HG02870 (cell line): Measurements from ENCODE around the gene KCNAB2.

Experiments
- ATAC-seq: cut with Tn5 transposase; IDR thresholded peaks from one replicate; pipeline ENCODE4 v1.9.1; 2021; ENCODE audit warnings: mild to moderate bottlenecking, moderate library complexity; ENCODE audit not compliant: unreplicated experiment

Gene KCNAB2

DNA sequence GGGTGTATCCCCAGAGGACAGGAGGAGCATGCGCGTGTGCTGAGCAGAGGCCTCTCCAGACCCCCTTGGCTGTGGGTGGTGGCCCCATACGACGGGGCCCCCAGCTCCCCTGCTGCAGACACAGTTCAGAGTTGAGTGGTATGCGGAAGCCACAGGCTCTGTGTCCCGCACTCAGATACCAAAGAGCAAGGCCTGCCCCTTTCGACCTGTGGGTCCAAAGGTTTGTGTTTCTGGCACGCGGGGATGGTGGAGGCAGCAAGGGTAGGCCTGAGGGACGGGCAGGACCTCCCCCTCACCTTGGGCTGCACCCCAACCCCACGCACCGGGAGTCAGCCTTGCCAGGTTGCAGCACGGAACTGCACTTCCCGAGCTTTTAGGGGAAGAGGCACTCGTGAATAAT lies at the start of gene KCNAB2:
Gene KCNAB2, plus strand, starts transcription at position 328 of the 400 bp plus-strand sequence. CDS start 5,649 bp downstream, outside the sequence.
- ATAC-seq, result no peak

GRCh38 chr1:5996641-5997270 lies 48.9 kb upstream of the KCNAB2 start:
- no peak for ATAC-seq

- ATAC-seq, result no peak
Observed at GRCh38 chr1:5997316-5997715, 48.4 kb upstream of the KCNAB2 start.

- no peak for ATAC-seq
Observed at GRCh38 chr1:5998051-5998905, 47.4 kb upstream of the KCNAB2 start.

DNA sequence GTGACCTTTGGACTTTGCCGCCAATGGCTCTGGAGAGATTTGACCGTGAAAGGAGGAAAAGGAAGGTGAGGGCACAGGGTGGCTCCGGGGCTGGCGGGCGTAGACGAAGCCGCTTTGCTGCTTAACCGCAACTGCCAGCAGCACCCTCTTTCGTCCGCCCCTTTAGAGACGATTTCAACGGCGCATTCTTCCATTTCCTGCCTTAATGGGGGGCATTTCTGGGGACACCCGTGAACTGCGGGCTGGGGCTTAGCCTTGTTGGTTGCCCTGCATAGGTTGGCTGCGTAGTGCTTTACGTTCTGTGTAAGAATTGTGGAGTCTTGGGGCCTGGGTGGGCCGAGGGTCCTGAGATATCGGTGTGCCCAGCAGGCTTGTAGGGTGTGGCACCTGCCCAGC lies 46.8 kb upstream of the KCNAB2 start:
- ATAC-seq, result no peak

DNA sequence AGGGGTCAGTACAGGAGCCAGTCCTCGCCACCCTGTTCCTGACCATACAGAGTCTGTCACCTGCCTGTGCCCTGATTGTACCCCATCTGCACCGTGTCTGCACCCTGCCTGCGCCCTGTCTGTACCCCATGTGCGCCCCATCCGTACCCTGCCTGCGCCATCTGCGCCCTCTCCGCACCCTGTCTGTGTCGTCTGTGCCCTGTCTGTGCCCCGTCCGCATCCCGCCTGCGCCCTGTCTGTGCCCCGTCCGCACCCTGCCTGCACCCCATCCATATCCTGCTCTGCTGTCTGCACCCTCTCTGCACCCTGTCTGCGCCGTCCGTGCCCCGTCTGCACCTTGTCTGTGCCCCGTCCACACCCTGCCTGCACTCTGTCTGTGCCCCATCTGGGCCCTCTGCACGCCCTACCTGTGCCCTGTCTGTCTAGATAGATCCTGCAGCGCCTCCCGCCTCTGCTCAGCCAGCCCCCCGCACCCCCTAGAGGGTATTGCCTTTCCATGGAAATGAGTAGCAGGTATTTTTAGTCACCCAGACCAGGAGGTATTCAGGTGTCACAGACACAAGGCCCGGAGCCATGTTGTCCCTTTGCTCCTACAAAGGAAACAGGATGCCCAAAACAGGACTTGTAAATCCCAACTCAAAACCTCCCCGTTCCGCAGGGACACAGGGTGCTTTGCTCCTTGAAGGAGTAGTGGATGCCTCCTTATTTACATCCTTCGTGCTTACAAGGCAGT lies 45.8 kb upstream of the KCNAB2 start:
- ATAC-seq, result no peak

DNA sequence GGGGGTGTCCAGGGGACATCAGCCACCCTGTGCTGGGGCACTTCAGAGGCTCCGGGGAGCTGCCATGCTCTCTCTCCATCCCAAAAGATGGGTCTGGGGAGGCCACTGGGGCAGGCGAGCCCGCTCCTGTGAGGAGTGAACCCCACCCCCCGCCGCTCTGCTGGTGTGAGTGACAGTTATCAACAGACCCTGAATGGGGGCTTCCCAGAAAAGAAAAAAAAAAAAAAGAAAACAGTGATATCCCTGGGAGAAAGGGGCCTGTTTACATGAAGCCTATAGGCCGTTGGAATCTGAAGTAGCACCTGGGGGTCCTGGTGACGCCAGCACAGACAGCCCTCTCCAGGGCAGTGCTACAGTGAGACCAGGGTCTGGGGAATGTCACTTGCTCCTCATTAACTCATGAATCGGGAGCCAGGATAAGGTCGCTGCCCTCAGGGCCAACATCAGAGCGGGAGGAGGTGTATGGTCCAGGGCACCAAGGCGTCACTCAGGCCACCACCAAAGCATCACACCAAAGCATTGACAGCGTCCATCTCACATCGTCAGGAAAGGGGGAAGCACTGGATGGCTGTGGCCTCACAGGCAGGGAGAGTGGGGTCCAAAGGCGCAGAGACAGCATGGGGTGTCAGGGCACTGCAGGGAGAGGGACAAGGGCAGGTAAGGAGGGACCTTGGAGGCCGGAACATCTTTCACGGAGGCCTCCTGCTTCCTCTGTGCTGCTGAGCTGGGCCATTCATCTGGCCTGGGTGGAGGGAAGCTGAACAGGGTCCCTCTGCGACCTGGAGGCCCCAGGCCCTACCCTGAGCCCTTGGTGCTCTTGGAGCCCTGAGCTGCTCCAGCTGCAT lies 45.0 kb upstream of the KCNAB2 start:
- no peak for ATAC-seq

- ATAC-seq, result no peak
Observed at GRCh38 chr1:6001992-6002576, 43.6 kb upstream of the KCNAB2 start.

- no peak for ATAC-seq
Observed at GRCh38 chr1:6002714-6003501, 42.8 kb upstream of the KCNAB2 start.

- no peak for ATAC-seq
Observed at GRCh38 chr1:6003568-6004411, 41.9 kb upstream of the KCNAB2 start.

GRCh38 chr1:6004412-6005123 lies 41.1 kb upstream of the KCNAB2 start:
- ATAC-seq, result no peak

DNA sequence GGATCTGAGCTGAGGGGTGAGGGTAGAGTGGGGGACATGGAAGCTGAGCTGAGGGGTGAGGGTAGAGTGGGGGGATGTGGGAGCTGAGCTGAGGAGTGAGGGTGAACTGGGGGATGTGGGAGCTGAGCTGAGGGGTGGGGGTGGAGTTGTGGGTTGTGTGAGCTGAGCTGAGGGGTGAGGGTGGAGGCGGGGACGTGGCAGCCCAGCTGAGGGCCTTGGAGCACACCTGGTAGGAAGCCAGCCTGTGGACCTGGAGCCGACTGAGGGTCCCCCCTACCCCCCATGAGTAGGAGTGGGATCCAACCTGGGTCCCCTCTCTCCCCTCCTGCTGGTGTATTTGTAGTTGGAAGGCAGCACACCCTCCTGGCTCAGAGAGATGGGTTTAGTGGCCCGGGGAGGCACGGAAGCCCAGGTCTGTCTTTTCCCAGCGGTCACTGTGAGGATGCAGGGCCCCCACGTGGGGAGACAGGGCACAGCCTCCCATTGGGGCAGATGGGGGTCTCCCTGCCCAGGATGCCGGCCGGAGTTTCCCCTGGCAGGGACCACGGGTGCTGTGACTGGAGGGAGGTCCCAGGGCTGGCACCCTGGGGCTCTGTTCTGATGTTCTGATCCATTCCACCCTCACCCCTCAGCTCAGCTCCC lies 40.3 kb upstream of the KCNAB2 start:
- no peak for ATAC-seq

DNA sequence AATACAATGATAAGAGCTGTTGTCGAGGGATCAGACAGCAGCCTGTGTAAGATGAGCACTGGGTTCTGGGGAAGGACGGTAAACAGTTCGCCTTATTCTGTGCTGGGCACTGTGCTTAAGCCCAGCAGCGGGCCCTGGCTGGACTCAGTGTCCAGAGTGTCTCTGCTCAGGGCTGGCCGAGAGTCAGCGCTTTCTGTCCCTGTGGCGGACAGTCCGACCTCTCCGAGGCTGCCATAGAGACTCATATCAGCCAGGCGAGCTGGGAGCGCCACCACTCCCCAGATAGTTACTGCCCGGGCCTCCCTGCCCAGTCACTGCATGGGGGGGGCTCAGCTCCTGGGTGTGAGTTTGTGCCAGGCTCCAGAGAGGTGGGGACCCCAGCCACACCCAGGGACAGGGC lies 38.8 kb upstream of the KCNAB2 start:
- ATAC-seq, result no peak

GRCh38 chr1:6007318-6008083 lies 38.2 kb upstream of the KCNAB2 start:
- no peak for ATAC-seq

- no peak for ATAC-seq
Observed at GRCh38 chr1:6008084-6008415, 37.6 kb upstream of the KCNAB2 start.

GRCh38 chr1:6008696-6009095 lies 37.0 kb upstream of the KCNAB2 start:
- no peak for ATAC-seq
